B cell (primary cell): ENCODE measurements around the gene MAP2K5.

ENCODE experiments used
- CTCF ChIP-seq: fragments of 200-600 bp; IDR thresholded peaks from one replicate; pipeline ENCODE4 v1.8.0; 2022; ENCODE audit warnings: antibody characterized with exemption, mild to moderate bottlenecking
- EZH2 ChIP-seq: IDR thresholded peaks from 2 replicates; pipeline ENCODE4 v1.6.1; 2012; ENCODE audit warnings: borderline replicate concordance, low read depth, mild to moderate bottlenecking, moderate library complexity, low read length; ENCODE audit not compliant: insufficient read depth, poor library complexity, severe bottlenecking

- TF ChIP-seq CTCF (no peak), EZH2 (no peak)
Observed at GRCh38 chr15:67746022-67746421, 203.5 kb downstream of the MAP2K5 start.
